GM21576 (cell line): ENCODE results near the gene WNT7A.

Source experiments
- ATAC-seq: cut with Tn5 transposase; IDR thresholded peaks from one replicate; pipeline ENCODE4 v1.9.1; 2021; ENCODE audit warnings: mild to moderate bottlenecking, moderate library complexity; ENCODE audit not compliant: unreplicated experiment

WNT7A gene

DNA sequence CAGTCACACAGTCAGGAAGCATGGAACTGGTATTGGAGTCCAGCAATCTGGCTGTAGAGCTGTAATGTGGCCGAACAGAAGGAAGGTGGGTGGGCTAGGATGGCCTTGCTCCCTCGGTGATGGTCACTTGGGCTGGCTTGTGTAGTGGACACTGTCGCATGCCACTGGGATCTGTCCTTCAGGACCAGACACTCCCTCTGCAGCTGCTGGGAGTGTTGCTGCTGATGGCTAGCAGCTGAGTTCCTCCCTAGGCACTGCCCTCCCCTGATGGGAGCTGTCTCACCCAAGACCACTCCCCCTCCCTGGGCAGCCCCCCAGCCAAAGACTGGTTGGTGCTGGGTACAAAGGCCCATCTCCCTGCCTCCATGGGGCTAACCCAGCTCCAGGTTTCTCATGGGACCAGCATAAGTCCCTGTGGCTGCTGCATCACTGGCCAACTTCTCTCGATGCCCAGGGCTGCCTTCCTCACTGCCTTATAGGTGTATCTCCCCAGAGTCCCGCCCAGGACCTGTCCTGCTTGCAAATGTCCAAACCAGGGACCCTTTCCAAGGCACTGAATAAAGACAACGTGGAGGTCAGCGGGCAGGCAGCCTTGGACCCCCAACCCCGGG lies 48.4 kb downstream of the WNT7A start:
- no peak for ATAC-seq

DNA sequence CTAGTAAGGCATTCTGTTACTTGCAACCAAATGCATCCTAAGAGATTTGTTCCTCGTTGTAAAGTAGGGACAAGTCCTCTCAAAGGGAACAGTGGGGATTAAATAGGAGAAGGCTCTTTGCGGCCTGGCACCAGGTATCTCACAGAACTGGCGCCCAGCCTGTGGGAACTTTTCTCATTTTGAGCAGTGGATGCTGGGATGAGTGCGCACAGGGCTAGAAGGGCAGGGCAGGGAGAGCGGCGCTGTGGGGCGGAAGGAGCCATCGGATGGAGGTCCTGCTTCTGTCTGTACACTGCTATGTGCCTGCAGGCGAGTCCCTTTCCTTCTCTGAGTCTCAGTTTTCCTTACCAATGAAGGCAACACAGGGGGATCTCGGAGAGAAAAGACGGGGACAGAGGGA lies 50.6 kb downstream of the WNT7A start:
- ATAC-seq = no peak

DNA sequence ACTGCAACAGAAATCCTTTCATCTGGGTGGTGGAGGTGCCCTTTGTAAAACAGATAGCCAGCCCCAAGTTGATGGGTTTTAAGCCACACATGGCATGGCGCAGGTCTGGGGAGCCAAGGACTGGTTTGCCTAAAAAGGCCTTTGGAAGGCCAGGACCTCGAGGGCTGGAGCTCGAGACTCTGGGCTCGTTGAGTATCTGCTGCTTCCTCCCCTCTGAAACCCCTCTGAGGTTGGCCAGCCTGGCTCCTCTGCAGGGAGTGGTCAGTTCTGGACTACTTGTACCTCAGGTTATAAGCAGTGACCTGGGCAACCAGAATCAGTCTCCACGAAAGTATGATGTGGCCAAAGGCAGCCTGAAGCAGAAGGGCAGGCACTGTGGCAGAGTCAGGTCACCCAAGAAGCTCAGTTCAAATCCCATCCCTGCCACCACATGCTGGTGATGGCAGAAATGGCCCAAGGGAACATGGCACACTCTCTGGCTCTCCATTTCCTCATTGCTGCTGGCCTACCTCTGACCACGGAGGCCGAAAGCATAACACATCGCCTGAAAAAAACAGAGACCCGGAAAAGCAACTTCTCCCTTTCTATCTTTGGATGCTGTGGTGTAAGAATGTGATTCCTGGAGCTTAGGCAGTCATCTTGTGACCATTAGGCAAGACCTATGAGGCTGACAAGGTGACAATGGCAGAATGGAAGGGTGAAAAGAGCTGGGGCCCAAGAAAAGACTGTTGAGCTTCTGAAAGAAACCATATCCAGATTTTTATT lies 51.2 kb downstream of the WNT7A start:
- no peak for ATAC-seq

DNA sequence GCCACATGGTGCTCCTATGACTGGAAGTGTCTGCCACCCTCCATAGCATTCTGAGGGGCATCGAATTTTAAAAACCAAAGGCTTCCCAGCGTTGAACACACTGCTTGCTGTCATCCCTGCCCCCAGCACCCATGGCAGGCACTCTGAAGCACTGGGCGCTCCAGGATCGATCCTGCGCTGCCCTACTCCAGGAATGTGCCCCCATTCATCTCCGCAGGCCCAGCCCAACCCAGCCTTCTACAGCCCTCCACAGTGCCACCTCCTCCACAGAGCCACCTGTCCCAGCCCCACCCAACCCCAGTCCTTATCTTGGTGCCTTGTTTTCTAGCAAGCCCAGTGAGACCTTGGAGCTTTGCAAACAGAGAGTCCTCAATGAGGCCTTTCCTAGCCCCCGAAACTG lies 52.2 kb downstream of the WNT7A start:
- ATAC-seq = no peak

DNA sequence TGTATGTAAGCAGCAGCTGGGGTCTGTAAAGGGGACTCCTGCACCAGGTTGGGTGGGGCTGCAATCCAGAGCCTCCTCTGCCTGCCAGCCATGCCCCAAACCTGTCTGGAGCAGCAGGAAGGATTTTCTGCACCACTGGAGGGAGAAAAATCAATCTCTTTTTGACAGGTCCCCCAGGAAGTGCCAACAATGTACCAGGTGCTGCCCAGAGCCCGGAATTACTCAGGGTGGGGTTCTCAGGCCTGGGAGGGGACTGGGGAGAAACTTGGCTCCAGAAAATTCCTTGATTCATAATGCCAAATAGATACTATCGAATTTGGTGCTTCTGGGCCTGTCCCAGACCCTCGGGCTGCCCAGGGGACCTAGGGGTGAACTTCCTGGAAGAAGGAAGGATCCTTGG lies 52.6 kb downstream of the WNT7A start:
- no peak for ATAC-seq

DNA sequence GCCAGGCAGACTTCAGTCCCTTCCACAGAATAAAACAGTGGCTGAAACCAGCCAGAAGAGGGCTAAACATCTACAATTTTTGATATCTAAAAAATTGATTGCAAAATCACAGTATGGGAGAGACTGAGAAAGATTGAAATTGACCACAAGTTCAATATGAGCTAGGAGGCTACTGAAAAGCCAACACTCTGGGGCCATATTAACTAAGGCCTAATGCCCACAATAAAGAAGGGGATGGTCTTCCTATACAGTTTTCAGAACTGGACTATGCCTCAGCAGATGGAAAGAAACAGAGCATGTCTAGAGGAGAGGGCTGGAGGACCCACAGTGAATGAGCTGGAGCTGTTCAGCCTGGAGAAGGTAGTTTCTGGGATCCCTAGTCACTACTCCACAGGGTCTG lies 53.2 kb downstream of the WNT7A start:
- no peak for ATAC-seq

DNA sequence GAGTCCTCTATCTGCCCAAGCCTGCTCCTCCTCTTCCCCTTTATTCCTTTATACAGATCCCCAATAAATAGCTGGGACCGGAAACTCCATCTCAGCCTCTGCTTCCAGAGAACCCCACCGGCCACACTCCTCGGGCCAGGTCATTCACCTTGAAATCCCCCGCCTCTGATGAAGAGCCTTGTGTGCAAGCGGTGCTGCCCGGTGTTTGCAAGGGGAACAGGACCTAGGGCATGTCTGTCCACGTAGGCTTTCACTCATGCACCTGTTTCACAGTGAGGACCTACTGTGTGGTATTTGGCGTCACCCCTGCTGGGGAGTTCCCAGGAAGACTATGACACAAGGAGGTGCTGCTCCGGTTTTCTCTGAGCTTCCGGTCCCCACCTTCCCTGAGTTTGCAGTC lies 54.0 kb downstream of the WNT7A start:
- ATAC-seq = no peak

DNA sequence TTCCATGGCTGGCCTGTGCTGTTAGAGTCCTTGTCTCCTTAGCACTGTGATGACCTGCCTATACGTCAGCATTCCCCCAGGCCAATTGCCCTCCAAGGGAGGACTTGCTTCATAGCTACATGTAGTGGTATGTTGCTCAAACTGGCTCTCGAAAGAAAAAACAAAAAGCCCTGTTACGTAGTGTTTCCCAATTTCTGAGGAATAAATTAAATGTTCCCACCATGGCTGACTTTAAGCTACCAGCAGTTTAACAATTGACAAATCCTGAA lies 54.6 kb downstream of the WNT7A start:
- no peak for ATAC-seq

DNA sequence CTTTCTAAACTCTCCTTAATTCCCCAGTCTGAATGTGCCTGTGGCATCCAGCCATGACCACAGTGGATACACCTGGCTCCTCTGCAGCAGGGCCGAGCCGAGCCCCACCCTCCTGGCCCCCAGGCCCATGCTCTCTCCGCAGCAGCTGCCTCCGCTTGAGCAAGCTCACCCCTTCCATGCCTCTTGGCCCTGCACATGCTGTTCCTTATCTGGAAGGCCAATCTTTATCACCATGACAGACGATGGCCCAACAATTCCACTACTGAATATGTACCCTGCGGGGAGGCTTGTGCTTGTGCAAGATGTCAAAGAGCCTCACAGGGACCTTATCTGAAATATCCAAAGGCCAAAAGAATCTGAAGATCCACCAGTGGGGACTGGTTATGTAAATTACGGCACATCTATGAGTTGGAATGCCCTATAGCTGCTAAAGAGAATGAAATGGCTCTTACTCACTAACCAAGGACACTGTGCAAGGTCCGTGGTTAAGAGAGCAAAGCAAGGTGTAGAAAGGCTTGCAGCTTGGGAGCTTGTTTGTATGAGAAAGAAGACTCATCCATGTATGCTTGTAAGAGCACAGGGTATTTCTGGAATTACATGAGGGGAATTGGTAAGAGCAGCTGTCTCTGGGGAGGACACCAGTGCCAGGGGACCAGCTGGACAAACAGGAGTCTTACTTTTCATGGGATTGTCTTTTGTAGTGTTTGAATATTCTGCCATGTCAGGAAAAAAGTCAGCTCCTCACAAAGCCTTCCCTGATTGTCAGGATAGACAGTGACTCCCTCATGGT lies 55.2 kb downstream of the WNT7A start:
- ATAC-seq = no peak

DNA sequence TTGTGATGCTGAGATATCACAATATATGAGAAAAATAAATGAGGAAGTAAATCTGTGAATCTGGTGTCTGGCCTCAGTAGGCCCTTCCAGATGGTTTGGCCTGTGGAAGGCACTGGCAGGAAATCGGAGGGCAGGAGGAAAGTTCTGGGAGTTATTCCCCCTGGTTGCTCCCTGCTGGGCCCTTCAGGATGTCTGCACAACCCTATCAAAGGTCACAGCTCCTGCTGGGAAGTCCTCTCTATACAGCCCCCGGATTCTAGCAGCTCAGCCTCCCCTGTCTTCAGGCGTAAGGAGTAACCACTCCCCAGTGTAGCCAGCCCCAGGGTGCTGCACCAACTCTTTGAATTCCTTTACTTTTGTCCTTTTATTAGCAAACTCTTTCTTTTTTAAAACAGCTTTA lies 56.2 kb downstream of the WNT7A start:
- ATAC-seq = no peak

DNA sequence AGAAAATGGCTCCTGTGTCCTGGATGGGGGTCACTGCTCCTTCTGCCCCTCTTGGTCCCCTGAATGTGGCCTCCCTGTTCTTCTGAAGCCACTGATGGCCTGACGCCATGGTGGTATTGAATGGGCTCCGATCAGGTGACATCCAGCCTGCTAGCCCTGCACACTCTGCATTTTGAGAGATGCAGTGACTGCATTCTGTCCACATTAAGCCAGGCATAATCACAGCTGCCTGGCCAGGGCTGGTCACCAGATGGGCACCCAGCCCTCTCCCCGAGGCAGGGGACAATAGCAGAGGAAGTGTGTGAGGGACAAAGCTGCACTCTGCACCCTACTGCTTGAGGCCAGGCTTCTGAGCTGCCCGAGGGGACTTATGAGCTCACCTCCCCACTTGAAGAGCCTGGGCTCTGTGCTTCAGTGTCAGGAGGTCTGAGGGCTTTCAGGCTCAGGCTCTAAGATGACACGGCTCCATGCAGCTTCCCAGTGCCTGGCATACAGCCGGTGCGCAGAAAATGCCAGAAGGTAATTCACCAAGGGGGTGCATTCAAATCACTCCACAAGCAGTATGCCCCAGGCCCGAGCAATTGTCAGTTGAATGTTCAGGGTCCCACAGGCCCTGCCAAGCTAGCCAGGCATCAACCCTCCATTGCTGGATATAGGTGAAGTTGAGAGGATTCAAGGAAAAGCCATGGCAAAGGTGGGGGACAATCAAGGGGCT lies 56.8 kb downstream of the WNT7A start:
- no peak for ATAC-seq

DNA sequence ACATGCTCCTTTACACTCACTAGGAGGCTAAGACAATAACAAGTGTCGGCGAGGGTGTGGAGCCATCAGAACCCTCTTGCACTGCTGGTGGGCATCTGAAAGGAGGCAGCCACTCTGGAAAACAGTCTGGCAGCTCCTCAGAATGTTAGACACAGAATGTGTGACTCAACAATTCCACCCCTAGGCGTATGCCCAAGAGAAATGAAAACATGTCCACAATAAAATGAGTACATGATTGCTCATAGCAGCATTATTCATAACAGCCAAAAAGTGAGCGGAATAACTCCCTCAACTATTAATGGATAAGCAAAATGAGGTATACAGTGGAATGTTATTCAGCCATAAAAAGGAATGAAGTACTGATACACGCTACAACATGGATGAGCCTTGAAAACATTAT lies 57.8 kb downstream of the WNT7A start:
- ATAC-seq = no peak

DNA sequence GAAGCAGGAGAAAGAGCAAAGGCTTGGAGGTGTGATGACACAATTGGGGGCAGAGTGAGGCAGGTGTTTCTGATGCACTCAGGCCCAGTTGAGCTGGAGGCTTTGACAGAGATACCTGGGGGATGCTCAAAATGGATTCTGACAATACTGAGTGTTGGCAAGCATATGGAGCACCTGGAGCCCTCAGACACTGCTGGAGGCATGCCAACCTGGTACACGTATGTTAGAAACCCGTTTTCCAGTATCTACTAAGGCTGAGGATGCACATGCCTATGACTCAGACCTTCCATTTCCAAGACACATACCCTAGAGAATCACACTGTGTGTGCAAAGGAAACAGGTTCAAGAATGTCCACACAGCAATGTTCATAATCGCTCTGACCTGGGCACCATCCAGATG lies 58.7 kb downstream of the WNT7A start:
- ATAC-seq = no peak

DNA sequence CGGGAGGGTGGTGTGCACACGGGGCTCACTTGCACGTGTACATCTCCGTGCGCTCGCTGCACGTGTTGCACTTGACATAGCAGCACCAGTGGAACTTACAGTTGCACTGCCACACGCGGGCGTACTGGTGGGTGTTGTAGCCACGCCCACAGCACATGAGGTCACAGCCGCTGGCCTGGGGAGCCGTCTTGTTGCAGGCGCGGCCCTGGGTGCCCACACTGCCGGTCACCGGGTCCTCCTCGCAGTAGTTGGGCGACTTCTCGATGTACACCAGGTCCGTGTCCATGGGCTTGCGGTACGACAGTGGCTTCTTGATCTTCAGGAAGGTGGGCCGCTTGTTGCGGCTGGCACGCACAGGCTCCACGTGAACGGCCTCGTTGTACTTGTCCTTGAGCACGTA lies 61.0 kb downstream of the WNT7A start:
- ATAC-seq = no peak

DNA sequence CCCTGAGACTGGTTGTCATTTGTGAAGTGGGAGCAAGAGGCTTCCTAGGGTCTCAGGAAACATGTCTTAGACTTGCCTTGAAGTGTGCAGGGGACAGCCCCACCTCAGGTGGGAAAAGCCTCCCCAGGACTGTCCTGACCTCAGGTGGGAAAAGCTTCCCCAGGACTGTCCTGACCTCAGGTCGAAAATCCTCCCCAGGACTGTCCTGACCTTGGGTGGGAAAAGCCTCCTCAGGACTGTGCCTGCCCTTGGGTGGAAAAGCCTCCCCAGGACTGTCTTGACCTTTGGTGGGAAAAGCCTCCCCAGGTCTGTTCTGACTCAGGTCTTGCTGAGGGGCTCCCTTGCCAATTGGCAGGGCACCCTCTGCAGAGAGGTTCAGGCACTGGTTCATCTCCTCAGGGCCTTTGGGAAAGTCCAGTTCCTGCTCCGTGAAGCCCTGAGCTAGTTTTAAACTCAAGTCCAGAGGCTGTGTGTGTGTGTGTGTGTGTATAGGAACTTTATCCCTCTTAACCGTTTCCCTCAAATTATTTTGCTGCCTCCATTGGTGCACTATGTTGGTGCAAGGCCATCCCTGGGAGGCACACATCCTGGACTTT lies 64.7 kb downstream of the WNT7A start:
- no peak for ATAC-seq

DNA sequence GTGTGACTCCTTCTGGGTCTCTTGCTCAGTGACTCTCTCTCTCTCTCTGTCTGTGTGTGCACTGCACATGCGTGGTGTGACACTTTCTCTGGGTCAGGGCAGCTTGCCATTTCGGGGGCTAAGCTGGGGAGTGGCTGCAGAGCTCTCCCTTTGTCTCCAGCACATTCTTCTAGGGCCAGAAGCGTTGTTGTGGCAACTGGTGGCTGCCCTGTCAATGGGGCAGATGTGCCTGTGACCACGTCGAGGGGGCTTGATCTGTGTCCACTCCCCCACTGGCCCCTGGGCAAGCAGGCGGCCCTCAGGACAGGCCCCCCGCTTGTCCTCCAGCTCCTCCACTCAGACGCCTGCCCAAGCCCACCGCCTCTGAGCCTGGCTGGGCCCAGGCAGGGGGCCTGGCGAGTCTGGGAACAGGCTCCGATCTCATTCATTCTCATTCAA lies 67.8 kb downstream of the WNT7A start:
- ATAC-seq = no peak

DNA sequence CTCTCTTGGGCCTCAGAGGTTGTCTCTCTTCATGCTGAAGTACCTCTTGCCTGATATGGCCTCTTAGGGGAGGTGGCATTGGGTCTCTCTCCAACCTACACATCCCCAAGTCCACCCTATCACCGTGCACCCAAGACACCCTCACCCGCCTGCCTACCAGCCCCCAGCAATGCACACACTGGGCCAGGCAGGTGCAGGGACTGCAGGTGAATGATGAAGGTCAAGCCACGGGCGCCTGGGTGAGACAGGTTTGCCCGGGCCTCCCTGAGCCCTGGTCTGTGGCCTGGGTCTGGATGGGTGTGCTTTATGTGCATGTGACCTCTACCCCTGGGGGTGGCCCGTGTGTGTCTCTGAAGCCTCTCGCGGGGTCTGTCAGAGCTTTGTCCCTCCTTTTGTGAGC lies 68.3 kb downstream of the WNT7A start:
- ATAC-seq = no peak

DNA sequence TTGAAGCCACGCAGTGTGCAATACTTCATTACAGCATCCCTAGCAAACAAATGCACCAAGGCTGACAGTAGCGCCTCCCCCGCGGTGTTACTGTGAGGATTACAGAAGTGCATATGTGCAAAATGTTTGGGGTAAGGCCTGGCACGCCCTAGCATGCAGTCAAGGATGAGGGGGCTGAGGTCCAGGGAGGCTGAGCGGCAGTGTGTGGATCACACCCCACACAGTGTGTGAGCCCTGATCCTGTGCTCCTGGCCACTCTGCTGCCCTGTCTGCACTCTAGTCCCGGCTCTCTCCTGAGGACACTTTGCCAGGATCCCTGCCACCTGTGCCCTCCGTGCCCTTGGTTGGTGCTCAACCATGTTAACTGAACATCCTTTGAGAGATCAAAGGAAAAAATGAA lies 71.3 kb downstream of the WNT7A start:
- no peak for ATAC-seq

DNA sequence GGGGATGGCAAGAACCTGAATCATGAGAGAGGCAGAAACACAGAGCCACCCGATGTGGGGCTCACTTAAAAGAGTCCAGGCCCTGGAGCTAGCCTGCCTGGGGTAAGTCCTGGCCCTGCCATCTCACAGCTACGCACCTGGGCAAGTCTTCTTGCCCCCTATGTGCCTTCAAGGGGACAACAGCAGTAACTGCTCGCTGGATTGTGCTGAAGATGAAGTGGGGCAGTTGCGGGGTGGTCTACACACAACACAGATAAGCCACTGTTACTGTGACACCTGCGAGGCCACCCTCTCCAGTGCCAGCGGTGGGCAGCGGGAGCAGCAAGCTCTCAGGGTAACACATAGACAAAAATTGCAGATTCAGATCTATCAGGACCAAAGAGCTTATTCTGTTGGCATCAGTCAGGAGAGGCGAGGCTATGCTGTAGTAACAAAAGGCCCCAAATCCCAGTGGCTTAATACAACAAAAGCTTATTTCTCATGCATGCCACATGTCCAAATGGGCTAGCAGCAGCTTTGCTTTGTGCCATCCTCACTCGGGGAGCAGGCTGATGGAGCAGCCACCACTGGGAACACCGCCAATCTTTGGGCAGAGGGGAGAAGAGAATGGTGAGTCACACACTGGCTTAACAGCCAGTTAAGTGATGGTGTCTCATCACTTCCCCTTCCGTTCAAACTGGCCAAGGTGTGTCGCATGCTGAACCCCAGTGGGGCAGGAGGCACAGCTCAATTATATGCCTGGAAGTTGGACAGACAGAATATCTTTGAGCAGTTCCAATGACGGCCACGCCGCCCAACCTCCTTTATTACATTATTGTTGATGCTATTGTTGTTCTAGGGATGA lies 78.3 kb downstream of the WNT7A start:
- ATAC-seq = no peak

DNA sequence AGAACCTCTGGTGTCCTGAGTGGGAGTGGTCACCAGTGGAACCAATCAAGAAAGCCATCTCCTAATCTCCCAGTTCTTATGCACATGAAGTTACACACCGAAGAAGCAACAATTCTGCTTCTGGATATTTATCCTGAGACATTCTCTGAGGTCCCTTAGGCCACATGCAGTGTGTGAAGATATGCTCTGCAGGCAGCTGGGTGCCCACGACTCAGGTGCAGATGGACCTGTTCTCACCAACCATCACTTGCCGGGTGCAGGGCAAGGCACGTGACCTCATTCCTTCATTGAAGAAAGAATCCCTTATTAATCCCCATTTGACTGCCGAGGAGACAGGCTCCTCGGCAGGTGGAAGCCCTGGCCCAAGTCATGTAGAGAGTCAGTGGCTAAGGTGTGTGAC lies 79.8 kb downstream of the WNT7A start:
- ATAC-seq = no peak
